ENCODE data around the gene LDB3.

The LDB3 gene

DNA sequence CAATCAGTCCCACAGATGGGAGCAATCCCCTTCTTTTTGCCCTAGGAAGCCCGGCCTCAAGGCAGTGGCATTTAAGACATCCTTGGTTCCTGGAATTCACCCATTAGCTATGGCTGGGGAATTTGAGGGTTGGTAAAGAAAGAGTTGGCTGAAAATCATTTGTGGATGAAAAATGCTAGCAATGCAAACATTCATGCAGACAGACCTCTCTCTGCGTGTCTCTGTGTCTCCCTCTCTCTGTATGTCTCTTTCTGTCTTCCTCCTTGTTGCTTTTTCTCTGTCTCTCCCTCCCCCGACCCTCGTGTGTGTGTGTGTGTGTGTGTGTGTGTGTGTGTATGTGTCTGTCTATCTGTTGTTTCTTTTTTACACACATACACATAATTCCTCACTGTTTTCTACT, 19.4 kb downstream of the LDB3 start:
- DNase-seq = no peak

DNA sequence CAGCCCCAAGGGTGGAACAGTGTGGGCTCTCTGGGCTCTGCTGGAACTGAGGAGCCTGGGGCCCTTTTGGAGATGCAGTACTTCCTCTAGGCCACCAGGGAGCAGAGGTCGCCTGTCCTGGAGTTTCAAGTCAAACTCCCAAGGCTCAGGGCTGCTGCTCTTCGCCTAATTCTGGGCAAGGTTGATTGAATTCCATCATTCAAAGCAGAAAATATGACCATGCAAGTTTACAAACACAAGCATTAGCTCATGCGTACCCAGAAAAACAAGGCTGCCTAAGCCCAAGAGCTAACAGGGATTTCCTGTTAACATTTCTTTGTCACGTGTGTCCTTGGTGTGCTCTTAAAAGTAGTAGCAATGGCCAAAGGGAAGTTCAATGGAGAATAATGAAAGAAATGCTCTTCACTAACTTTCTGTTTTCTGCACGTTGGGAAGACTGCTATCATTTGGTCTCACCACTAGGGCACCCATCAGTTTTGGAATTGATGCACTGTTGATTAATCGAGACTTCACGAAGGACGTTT, 20.1 kb downstream of the LDB3 start:
- DNase-seq = peak; percentile 45

DNA sequence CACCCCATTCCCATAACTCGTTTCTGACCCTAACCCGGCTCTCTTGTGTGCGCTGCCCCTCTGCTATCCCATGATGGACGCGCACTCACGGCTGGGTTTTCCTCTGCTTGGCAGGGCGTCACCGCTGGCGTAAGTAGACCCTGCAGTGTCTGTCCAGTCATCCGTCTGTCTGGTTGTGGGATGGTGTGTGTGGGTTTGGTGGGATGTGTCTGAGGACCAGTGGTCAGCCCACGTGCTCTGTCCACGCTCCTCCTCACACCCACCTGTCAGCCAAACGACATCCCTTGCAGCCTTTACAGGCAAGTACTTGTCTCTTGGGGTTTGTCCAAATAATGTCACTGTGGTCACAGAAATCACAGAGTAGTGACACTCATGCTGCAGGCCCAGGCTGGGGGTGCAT, 20.8 kb downstream of the LDB3 start:
- DNase-seq = no peak

DNA sequence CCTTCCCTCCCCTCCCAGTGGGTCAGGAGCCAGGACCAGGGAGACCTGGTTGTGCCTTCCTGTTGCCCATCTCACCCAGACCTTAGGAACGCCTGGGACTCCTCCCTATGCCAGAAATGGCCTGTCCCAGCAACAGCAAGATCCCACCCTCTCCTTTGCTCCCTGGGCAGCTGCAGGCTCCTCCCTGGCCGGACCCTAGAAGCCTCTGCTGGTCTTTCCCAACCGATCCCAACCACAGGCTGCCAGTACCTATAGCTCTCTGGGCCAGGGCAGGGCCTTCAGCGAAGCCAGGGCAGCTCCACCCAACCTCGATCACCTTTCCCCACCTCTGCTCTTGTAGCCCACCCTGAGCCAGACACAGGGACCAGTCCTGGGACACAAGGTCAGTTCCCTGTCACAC, 21.9 kb downstream of the LDB3 start:
- DNase-seq = no peak

DNA sequence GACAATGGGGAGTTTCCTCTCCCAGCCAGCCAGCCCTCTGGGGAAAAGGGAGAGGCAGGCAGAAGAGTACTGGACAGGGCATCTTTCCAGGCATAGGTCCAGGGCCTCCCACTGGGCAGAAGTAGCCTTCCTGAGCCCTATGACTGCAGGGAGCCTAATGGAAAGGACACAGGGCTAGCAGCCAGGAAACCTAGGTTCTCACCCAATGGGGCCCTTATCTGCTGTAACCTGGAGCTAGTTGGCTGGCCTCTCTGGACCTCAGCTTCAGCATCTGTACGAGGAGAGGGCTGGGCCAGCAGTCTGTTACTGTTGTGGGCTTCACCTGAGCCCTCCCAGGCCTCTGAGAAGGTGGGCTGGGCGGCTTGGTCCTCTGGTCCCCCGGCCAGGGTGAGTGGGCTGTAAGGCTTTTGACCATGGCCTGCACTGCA, 22.4 kb downstream of the LDB3 start:
- no peak for DNase-seq

DNA sequence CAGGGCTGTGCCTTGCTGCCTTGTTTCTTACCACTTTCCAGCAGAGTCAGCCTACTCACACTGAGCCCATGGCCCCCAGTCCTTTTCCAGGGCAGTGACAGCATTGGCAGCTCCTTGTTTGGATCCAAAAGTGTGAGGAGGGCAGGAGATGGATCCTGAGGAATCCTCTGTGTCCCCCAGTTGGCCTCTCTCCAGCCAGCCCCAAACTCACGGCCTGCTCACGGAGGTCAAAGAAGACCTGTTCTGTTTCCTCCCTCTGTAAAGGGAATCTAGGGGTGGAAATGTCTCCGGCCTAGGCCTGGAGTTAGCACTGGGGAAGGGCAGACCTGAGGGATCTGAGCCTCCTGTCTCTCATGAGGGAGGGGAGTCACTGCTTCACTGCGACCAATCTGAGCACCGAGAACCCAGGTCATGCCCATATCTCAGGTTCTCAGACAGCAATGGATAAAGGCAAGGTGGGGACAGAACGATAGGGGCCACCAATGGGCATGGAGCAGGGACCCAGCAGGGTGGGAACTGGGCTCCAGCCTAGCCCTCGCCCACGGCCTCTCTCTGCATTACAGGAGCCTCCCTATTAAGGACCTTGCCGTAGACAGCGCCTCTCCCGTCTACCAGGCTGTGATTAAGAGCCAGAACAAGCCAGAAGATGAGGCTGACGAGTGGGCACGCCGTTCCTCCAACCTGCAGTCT, 23.2 kb downstream of the LDB3 start:
- DNase-seq = no peak

DNA sequence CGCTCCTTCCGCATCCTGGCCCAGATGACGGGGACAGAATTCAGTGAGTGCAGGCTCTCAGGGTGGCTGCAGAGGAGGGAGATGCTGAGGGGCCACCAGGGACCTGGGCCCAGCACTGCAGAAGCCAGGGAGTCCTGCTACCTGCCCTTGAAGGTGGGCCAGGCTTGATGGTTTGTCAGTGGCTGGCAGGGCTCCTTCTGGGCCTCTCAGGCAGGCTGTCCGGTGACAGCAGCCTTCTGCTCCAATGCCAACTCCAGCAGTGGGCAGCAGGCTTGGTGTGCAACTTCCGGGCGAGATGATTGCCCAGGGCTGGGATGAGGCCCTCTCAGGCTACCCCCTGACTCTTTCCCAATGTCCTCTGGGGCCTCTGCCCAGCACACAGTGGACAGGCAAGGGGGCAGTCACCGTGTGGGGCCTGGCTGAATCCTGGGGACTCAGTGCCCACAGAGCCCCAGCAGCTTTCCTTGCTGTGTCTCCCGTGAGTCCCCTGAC, 23.8 kb downstream of the LDB3 start:
- DNase-seq = no peak

DNA sequence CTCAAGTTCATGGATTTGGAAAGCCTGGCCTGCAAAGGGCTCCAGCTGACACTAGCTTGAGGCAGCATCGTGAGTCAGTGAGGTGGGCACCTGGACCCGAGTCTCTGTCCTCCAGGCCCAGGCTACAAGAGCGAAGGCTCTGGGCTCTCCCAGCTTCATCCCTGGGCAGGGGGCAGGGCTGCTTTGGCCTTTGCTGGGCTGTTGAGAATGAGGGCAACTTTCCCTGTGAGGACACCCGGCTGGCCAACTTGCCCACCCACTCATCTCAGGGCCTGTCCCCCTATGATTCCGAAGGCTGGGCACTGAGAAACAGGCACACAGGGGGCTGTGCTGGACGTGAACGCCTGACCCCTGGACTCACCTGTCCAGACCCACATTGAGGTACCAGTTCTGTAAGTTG, 24.4 kb downstream of the LDB3 start:
- DNase-seq = no peak

DNA sequence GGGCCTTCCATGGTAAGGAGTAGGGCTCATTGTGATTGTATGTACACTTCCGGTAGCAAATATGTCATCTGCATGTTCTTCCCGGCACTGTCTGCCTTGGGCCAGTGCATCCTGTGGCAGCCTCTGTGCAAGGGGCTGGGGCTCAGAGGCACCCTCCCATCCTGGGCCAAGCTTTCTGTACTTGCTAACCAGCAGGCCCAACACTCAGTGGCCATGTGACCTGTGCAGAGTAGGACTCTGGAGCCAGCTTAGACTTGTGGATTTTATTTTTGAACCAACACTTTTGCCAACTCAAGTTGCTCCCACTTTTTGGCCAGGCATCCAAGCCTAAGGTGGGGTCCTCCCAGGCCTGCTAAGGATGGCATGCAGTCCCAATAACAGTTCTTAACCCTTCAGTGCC, 25.0 kb downstream of the LDB3 start:
- no peak for DNase-seq

DNA sequence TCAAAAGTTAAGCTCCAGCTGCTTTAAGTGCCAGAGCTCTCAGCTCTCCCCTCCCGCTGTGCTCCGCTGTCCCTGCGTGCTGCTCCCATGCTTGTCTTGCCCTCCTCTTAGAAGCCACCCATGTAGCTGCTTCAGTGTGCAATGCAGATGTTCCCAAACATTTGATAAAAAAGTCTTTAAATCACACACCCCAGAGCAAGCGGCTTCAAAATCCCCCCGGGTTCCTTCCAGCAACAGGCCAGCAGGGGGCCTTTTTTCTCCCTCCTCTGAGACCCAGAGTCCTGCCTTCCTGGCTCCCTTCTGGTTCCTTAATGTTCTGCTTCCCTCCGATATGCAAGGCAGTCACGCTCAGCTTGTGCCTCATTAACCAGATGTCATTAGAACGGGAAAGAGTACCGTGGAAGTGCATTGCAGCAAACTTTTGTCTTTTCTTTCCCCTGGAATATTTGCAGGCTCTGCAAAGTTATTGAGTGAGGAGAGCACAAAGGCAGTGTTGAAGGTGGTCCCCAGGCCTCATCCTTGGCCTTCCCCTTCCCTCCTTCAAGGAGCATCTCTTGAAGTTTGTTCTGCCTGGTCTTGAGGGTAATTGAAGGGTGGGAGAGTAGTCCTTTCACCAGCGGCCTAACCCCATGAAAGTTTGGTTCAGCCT, 25.5 kb downstream of the LDB3 start:
- DNase-seq = peak; percentile 33

DNA sequence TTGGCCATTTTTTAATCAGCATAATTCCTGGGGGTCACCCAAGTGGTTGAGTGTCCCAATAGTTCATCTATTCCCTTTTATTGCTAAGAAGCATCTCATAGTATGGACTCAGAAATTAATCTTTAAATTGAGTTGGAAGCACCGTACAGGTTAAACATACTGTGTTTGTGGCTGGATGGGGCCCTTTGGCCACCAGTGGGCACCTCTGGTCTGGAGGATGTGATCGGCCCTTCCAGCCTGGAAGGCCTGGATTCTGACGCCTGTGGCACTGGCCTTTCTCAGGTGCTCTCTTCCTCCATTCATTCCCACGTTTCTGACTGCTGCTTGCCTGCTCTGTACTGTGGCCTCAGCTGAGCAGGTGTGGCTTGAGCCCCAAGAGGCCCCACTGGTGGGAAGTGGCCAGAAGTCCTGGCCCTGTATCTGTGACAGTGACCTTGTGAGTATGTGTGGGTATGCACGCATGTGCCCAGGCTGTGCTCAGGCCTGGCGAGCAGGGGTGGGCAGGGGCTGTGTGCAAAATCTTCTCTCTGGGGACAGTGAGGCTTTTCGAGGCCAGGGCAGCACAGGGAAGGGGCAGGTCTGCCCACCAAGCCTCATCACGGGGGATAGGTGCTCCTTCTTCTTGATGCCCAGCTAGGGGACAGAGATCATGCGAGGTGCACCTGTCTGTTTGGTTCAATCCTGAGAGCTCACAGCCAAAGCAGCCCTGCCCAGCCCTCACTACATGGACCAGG, 30.1 kb downstream of the LDB3 start:
- no peak for DNase-seq

DNA sequence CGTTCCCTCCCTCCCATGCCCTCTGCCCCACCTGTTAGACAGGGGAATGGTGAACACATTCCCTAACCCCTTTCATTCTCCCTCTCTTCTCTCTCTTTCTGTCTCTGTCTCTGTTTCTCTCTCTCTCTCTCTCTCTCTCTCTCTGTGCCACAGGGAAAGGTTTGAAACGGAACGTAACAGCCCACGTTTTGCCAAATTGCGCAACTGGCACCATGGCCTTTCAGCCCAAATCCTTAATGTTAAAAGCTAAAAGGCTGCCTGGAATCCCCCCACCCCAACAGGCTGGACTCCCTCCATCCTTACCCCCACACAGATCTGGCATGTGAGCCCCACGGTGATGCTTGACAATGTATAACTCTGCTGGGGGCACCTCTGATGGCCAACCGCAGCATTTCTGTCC, 30.8 kb downstream of the LDB3 start:
- no peak for DNase-seq

DNA sequence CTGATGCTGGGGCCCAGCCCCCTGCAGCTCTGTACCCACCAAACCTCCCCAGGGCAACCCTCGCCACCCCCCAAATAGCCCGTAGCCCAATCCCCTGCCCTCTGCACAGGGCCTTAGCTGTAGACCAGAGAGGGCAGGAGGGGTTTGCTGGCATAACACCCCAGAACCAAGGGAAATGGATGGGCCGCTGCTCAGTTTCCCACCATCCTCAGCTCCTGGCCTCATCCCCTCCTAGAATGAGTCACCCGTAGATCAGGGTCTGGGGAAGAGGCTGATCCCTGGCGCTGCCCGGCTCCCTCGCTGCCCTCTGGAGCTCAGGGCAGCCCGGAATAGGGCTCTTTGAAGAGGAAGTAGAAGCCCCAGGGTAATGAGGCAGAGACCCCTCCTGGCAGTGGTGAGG, 31.2 kb downstream of the LDB3 start:
- no peak for DNase-seq

DNA sequence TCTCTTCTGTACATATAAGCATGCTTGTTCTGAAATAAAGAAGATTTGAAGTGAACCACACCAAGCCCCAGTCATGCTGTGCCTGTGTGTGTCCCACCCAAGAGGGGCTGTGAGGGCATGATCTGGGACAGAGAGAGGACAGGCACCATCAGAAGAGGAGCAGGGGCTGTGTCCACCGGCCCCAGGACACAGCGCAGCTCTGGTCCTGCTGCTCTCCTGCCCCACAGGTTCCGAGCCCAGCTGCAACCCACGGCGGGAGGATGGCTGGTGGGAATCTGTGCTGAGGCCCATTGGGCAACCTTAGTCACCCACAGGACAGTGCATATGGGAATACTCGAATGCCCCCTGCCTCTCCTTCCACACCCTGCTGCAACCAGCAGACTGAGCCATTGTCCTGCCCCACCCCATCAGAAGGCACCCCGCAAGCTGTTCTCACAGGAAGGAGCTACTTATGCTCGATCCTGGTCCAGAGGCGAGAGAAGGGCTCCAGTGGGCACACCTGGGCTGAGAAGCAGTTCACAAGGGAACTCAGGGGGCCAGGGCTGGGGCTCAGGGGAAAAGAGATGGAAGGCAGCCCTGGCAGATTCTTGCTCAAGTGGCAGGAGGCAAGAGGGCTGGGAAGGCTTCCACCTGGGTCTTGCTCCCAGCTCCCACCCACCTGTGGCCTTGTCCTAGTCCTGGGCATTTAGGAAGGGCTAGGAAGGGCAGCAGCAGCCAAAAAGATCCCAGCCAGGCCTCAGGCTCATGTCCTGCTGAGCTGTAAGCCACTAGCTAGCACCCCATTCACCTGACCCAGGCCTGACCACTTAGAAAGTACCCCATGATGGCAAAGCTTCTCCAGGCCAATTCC, 31.9 kb downstream of the LDB3 start:
- no peak for DNase-seq

DNA sequence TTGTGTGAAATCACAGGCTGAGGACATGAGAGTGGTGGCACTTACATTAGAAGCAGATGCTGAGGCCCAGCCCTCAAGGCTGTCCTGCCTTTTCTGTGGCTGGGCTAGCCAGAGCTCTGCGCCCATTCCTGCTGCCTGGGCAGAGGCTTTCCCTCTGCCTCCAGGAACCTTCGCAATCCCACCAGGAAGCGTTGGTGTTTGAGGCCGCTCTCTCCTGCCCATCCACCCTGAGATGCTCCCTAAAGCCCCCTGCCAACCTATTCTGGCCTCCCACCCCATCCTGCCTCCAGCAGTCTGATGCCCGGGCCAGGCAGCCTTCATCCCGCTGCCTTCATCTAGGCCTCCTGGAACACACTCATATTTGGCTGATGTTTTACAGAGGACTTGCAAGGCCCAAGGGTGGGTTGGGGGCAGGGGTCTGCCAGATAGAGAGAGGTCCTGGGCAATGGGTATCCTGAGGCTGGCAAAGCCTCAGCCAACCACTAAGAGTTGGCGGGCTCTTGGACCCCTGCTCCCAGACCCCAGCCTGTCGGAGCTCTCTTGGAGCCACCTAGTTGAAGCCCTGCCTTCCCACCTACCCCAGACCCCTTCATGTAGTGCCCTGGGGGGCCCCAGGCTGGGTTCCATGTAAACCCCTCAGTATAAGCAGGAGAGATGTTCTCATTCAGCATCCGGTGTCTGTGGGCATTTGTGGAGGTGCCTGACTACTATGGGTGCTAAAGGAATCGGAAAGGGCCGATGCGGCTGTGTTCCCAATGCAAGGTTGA, 32.7 kb downstream of the LDB3 start:
- DNase-seq = no peak

DNA sequence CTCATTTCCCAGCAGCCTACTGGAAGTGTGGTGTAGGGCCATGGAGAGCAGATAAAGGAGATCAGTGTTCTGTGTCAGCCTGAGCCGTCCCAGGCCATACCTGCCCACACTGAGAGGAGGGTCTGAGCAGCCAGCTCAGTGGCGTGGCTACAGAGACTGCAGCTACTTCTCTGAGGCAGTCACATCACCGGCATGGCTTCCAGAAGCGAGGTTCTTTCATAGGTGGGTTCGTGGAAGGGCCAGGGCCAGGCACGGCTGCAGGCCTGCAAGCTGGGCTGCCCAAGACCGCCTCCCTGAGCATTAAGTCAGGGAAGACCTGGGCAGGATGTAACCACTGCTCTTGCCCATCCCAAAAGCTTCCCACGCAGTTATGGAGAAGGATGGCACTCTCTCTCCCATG, 34.9 kb downstream of the LDB3 start:
- no peak for DNase-seq

DNA sequence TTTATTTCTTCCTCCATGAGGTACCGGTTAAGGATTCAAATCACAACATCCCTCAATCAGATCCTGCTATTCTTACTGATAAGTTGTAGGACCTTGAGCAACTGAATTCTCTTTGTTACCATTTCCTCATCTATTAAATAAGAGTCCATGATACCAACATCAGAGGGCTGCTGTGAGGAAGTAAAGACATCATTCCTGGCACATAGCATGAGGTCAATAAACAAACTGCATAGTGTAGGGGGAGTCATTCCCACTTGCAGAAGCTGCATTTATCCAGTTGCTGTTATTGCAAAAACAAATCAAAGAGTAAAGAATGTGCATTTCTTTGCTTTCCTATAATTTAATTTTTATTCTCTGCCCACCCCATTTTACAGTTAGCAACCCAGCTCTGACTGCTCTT, 36.8 kb downstream of the LDB3 start:
- DNase-seq = no peak

DNA sequence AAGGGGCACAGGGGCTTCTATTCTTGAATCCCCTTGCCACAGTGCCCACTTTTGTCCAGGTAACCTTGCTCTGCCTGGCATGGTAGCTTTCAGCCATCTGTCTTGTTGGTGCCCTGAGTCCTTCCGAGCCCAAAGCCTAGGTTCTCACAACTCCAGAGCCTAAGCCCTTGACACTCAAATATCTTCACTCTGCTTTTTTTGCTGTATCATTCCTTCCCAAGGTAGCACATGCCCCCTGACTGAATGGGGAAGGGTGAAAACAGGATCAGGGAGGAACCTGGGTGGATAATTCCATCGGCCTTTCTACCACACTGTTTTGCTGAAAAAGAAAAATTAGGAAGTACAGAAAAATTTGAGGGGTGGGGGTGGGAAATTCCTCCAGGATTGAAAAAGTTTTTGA, 37.6 kb downstream of the LDB3 start:
- DNase-seq = no peak

DNA sequence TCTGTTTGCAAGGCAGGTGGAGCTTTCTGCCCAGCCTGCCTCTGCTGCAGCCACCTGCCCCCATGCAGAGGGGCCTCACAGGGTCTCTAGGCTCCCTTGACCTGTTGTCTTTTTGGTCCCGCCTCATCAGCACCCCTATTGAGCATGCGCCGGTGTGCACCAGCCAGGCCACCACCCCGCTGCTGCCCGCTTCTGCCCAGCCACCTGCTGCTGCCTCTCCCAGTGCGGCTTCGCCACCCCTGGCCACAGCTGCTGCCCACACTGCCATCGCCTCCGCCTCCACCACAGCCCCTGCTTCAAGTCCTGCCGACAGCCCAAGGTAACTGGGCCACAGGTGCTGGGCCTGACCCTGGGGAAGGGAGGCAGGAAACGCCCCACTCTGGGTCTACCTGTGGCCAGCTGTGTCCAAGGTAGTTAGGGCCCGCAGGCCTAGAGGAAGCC, 38.1 kb downstream of the LDB3 start:
- DNase-seq = no peak

DNA sequence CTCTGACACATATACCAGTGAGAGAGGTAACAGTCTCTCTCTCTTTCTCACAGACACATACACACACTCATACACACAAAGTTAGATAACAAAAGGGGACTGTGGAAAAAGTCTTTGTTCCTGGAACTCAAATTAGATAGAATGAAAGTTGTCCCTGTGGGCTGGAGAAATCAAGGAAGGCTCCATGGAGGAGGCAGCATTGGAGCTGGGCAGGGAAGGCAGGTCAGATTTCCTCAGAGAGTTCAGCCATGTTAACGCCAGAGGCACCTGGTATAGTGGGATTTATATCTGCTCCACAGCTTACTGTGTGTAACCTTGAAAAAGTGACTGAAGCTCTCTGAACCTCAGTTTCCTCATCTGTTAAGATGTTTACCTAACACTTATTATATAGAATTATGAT, 38.7 kb downstream of the LDB3 start:
- DNase-seq = no peak

DNA sequence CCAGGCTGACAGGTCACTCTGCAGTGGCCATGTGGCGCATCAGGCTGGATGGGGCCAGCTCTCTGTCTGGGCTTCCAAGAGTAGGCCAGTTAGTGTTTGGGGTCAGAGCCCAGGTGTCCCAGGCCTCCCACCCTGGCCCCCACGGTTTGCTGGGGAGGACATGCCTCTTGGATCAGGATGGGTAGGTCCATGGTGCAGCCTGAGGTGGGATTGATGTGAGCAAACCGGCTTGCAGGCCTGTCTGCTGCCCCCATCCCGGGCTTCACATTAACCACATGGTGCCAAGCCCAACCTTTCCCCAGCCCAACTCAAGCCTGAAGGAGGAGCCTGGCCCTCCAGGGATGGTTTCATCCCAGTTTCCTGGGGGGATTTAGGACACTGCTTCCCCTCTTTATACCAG, 39.2 kb downstream of the LDB3 start:
- no peak for DNase-seq
